HEK293 (cell line): Measurements from ENCODE around the gene TIMM10.
A peak's percentile ranks its signal among the peaks of the same experiment; 100 is the strongest.

Source experiments
- CTCF ChIA-PET: fragments of 350-600 bp; formaldehyde crosslinking; extraction: SDS; loops from one replicate; lab custom pipeline; 2021; ENCODE audit warnings: antibody characterized with exemption; lab: Yijun Ruan, JAX
- POLR2A ChIA-PET: fragments of 300-600 bp; formaldehyde crosslinking; extraction: SDS; loops from one replicate; lab custom pipeline; 2020; ENCODE audit warnings: antibody characterized with exemption, inconsistent platforms; lab: Yijun Ruan, JAX
- H3K27ac ChIP-seq: fragments of 200-500 bp; sonication (Bioruptor generic); 2 replicates; pipeline ENCODE4 v1.5.1; 2014; ENCODE audit warnings: low read depth, low read length, control low read depth, inconsistent platforms; ENCODE audit errors: extremely low read depth
- H3K36me3 ChIP-seq, 2 experiments: fragments of 200-500 bp in 1 of 2; sonication (Bioruptor generic) in 1 of 2; 1 replicate in 1 of 2; 2 replicates in 1 of 2; pipeline ENCODE4 v1.5.1; 2014 to 2017; ENCODE audit warnings: inconsistent platforms in 2 of 2, low read length in 2 of 2; ENCODE audit not compliant: control insufficient read depth in 2 of 2, insufficient read depth in 1 of 2
- H3K4me1 ChIP-seq: fragments of 200-500 bp; sonication (Bioruptor generic); 2 replicates; pipeline ENCODE4 v1.5.1; 2014; ENCODE audit warnings: mild to moderate bottlenecking, low read length, inconsistent platforms; ENCODE audit not compliant: control insufficient read depth, insufficient read depth
- H3K4me3 ChIP-seq: 2 replicates; pipeline ENCODE4 v1.5.1; 2011; ENCODE audit warnings: low read depth, mild to moderate bottlenecking, control low read depth, low read length, moderate library complexity
- H3K9me3 ChIP-seq: fragments of 200-500 bp; sonication (Bioruptor generic); 2 replicates; pipeline ENCODE4 v1.5.1; 2014; ENCODE audit warnings: low read depth, low read length, inconsistent platforms; ENCODE audit not compliant: control insufficient read depth, insufficient read depth
- GFI1B ChIP-seq: fragments of 450-650 bp; formaldehyde crosslinking; IDR thresholded peaks from 2 replicates; pipeline ENCODE4 v1.5.1; 2016; ENCODE audit warnings: missing biosample characterization, missing genetic modification characterization
- KLF17 ChIP-seq: fragments of 450-650 bp; formaldehyde crosslinking; IDR thresholded peaks from 2 replicates; pipeline ENCODE4 v1.5.1; 2016; ENCODE audit warnings: missing biosample characterization, missing genetic modification characterization
- KLF8 ChIP-seq: fragments of 450-650 bp; formaldehyde crosslinking; IDR thresholded peaks from 2 replicates; pipeline ENCODE4 v1.5.1; 2016; ENCODE audit warnings: missing biosample characterization, missing genetic modification characterization
- YY1 ChIP-seq: fragments of 450-650 bp; formaldehyde crosslinking; IDR thresholded peaks from 2 replicates; pipeline ENCODE4 v1.5.1; 2018; ENCODE audit warnings: missing biosample characterization, missing genetic modification characterization
- ZNF169 ChIP-seq: fragments of 450-650 bp; formaldehyde crosslinking; IDR thresholded peaks from 2 replicates; pipeline ENCODE4 v1.5.1; 2016; ENCODE audit warnings: missing biosample characterization, missing genetic modification characterization
- ZNF211 ChIP-seq: fragments of 450-650 bp; formaldehyde crosslinking; IDR thresholded peaks from 2 replicates; pipeline ENCODE4 v1.5.1; 2016; ENCODE audit warnings: low read depth, missing biosample characterization, missing genetic modification characterization
- ZNF280C ChIP-seq: fragments of 450-650 bp; formaldehyde crosslinking; IDR thresholded peaks from 2 replicates; pipeline ENCODE4 v1.5.1; 2016; ENCODE audit warnings: missing biosample characterization, missing genetic modification characterization
- ZNF280D ChIP-seq: fragments of 450-650 bp; formaldehyde crosslinking; IDR thresholded peaks from 2 replicates; pipeline ENCODE4 v1.5.1; 2016; ENCODE audit warnings: missing biosample characterization, missing genetic modification characterization
- ZNF394 ChIP-seq: fragments of 450-650 bp; formaldehyde crosslinking; IDR thresholded peaks from 2 replicates; pipeline ENCODE4 v1.5.1; 2016; ENCODE audit warnings: missing biosample characterization, missing genetic modification characterization, mild to moderate bottlenecking, moderate library complexity, borderline replicate concordance
- ZNF416 ChIP-seq: fragments of 450-650 bp; formaldehyde crosslinking; IDR thresholded peaks from 2 replicates; pipeline ENCODE4 v1.5.1; 2016; ENCODE audit warnings: missing biosample characterization, missing genetic modification characterization
- ZNF48 ChIP-seq: fragments of 450-650 bp; formaldehyde crosslinking; IDR thresholded peaks from 2 replicates; pipeline ENCODE4 v1.5.1; 2016; ENCODE audit warnings: missing biosample characterization, missing genetic modification characterization
- ZNF692 ChIP-seq: fragments of 450-650 bp; formaldehyde crosslinking; IDR thresholded peaks from 2 replicates; pipeline ENCODE4 v1.5.1; 2016; ENCODE audit warnings: missing biosample characterization, missing genetic modification characterization
- ZNF768 ChIP-seq: fragments of 450-650 bp; formaldehyde crosslinking; IDR thresholded peaks from 2 replicates; pipeline ENCODE4 v1.5.1; 2018; ENCODE audit warnings: missing biosample characterization, mild to moderate bottlenecking, missing genetic modification characterization
- ZNF791 ChIP-seq: fragments of 450-650 bp; formaldehyde crosslinking; IDR thresholded peaks from 2 replicates; pipeline ENCODE4 v1.5.1; 2016; ENCODE audit warnings: missing biosample characterization, missing genetic modification characterization
- ZNF837 ChIP-seq: fragments of 450-650 bp; formaldehyde crosslinking; IDR thresholded peaks from 2 replicates; pipeline ENCODE4 v1.5.1; 2016; ENCODE audit warnings: missing biosample characterization, missing genetic modification characterization
- ZXDB ChIP-seq: fragments of 450-650 bp; formaldehyde crosslinking; IDR thresholded peaks from 2 replicates; pipeline ENCODE4 v1.5.1; 2016; ENCODE audit warnings: missing biosample characterization, missing genetic modification characterization

Gene TIMM10

GRCh38 chr11:57484141-57484710, 46.3 kb downstream of the TIMM10 start:
- H3K4me1 ChIP-seq = no peaks in the 10 kb centered on the region; the same call in 1 of the 2 replicates
- TF ChIP-seq ZXDB (no peak), ZNF211 (tag by site-specific recombination) (no peak), ZNF837 (tag by site-specific recombination) (no peak), ZNF280C (tag by site-specific recombination) (no peak), KLF8 (tag by site-specific recombination) (no peak), ZNF416 (tag by site-specific recombination) (no peak), ZNF280D (tag by site-specific recombination) (no peak), ZNF692 (tag by site-specific recombination) (no peak), ZNF48 (tag by site-specific recombination) (no peak), ZNF791 (tag by site-specific recombination) (no peak), KLF17 (tag by site-specific recombination) (no peak), YY1 (tag by site-specific recombination) (no peak), ZNF169 (tag by site-specific recombination) (no peak)
- no peak overlapping the region for H3K4me3 ChIP-seq
- CTCF ChIA-PET = interaction anchor here (0.6 to 8.9 kb wide), 22 partner anchors 8 to 432 kb away, joined by 3 to 140 read pairs (median 4); partner anchors contain the start of gene RTN4RL2
- H3K9me3 ChIP-seq = no peaks in the 10 kb centered on the region
- POLR2A ChIA-PET = interaction anchor here (0.6 kb wide), 1 partner anchor 71 kb away, joined by 4 read pairs; no protein-coding TSS in a partner anchor
- H3K27ac ChIP-seq = no peak overlapping the region
- peaks cover 0 to 26% of the 10 kb centered on the region in 2 experiments; a peak in 1 of 3 replicates for H3K36me3 ChIP-seq

- ChIA-PET POLR2A (no interaction called here), CTCF (interaction anchor here (0.6 to 8.9 kb wide), 25 partner anchors 9 to 643 kb away, joined by 3 to 140 read pairs (median 4); partner anchors contain the start of gene RTN4RL2)
- no peak overlapping the region for H3K4me3 ChIP-seq
- H3K36me3 ChIP-seq = peaks cover 0 to 22% of the 10 kb centered on the region in 2 experiments; a peak in 1 of 3 replicates
- H3K4me1 ChIP-seq = no peaks in the 10 kb centered on the region; the same call in 1 of the 2 replicates
- no peaks in the 10 kb centered on the region for H3K9me3 ChIP-seq
- TF ChIP-seq ZNF394 (tag by site-specific recombination) (peak; percentile 18; the same call in 1 of the 2 replicates), ZNF768 (peak; percentile 83), GFI1B (tag by site-specific recombination) (no peak)
- H3K27ac ChIP-seq = no peak overlapping the region
These were observed 47.0 kb downstream of the TIMM10 start for GRCh38 chr11:57483562-57483918.
